Left forelimb (tissue), 1 donor: ENCODE data around the gene TMEM266.
A peak's percentile ranks its signal among the peaks of the same experiment; 100 is the strongest.

Experiments
- DNase-seq: peaks from one replicate; pipeline ENCODE4 v3.0.0-alpha.2; 2018; ENCODE audit warnings: low spot score

The TMEM266 gene

GRCh38 chr15:76203346-76204108, 143.7 kb downstream of the TMEM266 start:
- DNase-seq = peak; percentile 55

GRCh38 chr15:76204109-76204845, 144.5 kb downstream of the TMEM266 start:
- DNase-seq = peak; percentile 48

GRCh38 chr15:76204916-76205460, 145.2 kb downstream of the TMEM266 start:
- no peak for DNase-seq

GRCh38 chr15:76206325-76206976, 146.7 kb downstream of the TMEM266 start:
- peak; percentile 63 for DNase-seq

GRCh38 chr15:76208084-76208785, 148.4 kb downstream of the TMEM266 start:
- DNase-seq = no peak

- DNase-seq = no peak
Measured at GRCh38 chr15:76208786-76209424, 149.1 kb downstream of the TMEM266 start.

- DNase-seq = no peak
Measured at GRCh38 chr15:76209523-76209922, 149.7 kb downstream of the TMEM266 start.

GRCh38 chr15:76209942-76210341, 150.2 kb downstream of the TMEM266 start:
- DNase-seq = no peak

GRCh38 chr15:76215634-76216033, 155.8 kb downstream of the TMEM266 start:
- DNase-seq = no peak

- DNase-seq = no peak
Measured at GRCh38 chr15:76217029-76217881, 157.5 kb downstream of the TMEM266 start.

- no peak for DNase-seq
Measured at GRCh38 chr15:76217882-76218217, 158.1 kb downstream of the TMEM266 start.

GRCh38 chr15:76221085-76221767, 161.4 kb downstream of the TMEM266 start:
- DNase-seq = no peak

- no peak for DNase-seq
Measured at GRCh38 chr15:76222159-76222558, 162.4 kb downstream of the TMEM266 start.

- no peak for DNase-seq
Measured at GRCh38 chr15:76223521-76223920, 163.7 kb downstream of the TMEM266 start.

GRCh38 chr15:76229266-76229665, 169.5 kb downstream of the TMEM266 start:
- no peak for DNase-seq

GRCh38 chr15:76233921-76234320, 174.1 kb downstream of the TMEM266 start:
- DNase-seq = no peak

- DNase-seq = no peak
Measured at GRCh38 chr15:76234337-76234889, 174.6 kb downstream of the TMEM266 start.

GRCh38 chr15:76235186-76235826, 175.5 kb downstream of the TMEM266 start:
- no peak for DNase-seq

- DNase-seq = no peak
Measured at GRCh38 chr15:76236350-76236749, 176.6 kb downstream of the TMEM266 start.
